Effector memory CD4-positive, alpha-beta T cell (primary cell): ENCODE data around the gene C1orf159.

Experiments used
- DNase-seq, 3 donors: peaks; one replicate each; pipeline ENCODE4 v3.0.0-alpha.2; 2020
- H3K27ac ChIP-seq: 2 replicates; pipeline ENCODE4 v1.7.0; 2013; ENCODE audit warnings: mild to moderate bottlenecking, low read length, moderate library complexity; ENCODE audit not compliant: insufficient read depth, poor library complexity, severe bottlenecking
- H3K27me3 ChIP-seq: replicated peaks from 2 replicates; pipeline ENCODE4 v1.7.0; 2013; ENCODE audit warnings: mild to moderate bottlenecking, low read length; ENCODE audit not compliant: insufficient read depth, control insufficient read depth, poor library complexity, severe bottlenecking
- H3K36me3 ChIP-seq: 2 replicates; pipeline ENCODE4 v1.7.0; 2013; ENCODE audit warnings: mild to moderate bottlenecking, low read length, moderate library complexity; ENCODE audit not compliant: control insufficient read depth, insufficient read depth
- H3K4me1 ChIP-seq: 2 replicates; pipeline ENCODE4 v1.7.0; 2013; ENCODE audit warnings: low read length, mild to moderate bottlenecking; ENCODE audit not compliant: control insufficient read depth, insufficient read depth, poor library complexity, severe bottlenecking
- H3K4me3 ChIP-seq: 2 replicates; pipeline ENCODE4 v1.7.0; 2013; ENCODE audit warnings: low read length, low read depth, mild to moderate bottlenecking; ENCODE audit not compliant: insufficient read depth, poor library complexity, severe bottlenecking
- H3K9me3 ChIP-seq: 2 replicates; pipeline ENCODE4 v1.7.0; 2013; ENCODE audit warnings: mild to moderate bottlenecking, low read length, moderate library complexity; ENCODE audit not compliant: control insufficient read depth

Gene C1orf159

GRCh38 chr1:1123581-1124507 lies 8.0 kb upstream of the C1orf159 start:
- Histone ChIP-seq H3K4me1 (peaks cover 10% of the 10 kb centered on the region), H3K27me3 (no peaks in the 10 kb centered on the region), H3K4me3 (no peak overlapping the region), H3K27ac (no peak overlapping the region), H3K9me3 (no peaks in the 10 kb centered on the region), H3K36me3 (no peaks in the 10 kb centered on the region)
- no peak for DNase-seq

DNA sequence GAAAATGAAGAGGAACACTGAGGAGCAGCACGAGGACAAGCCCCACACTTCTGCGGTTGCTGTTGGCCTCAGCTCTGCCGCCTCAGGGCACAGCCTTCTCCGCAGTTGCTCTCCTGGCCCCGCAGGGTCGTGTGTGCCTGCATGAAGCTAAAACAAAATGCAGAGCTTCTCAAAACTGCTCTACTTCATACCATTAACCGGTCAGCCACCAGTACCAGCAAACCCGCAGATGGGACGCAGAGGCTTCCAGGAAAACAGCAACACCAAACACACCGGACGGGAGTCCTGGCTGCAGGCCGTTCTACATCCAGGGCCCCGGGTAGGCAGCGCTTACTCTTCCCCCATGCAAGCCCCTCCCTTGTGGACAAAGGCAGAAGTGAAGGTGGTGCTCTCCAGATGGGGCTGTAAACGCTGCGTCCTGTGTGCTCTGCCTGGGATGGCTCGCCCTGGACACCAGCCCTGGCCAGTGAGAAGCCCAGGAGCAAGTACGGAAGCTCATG lies 7.1 kb upstream of the C1orf159 start:
- no peak overlapping the region for H3K27ac ChIP-seq
- H3K4me1 ChIP-seq = peaks cover 10% of the 10 kb centered on the region
- DNase-seq = no peak
- H3K4me3 ChIP-seq = no peak overlapping the region
- no peaks in the 10 kb centered on the region for H3K27me3 ChIP-seq
- H3K36me3 ChIP-seq = no peaks in the 10 kb centered on the region
- H3K9me3 ChIP-seq = no peaks in the 10 kb centered on the region

DNA sequence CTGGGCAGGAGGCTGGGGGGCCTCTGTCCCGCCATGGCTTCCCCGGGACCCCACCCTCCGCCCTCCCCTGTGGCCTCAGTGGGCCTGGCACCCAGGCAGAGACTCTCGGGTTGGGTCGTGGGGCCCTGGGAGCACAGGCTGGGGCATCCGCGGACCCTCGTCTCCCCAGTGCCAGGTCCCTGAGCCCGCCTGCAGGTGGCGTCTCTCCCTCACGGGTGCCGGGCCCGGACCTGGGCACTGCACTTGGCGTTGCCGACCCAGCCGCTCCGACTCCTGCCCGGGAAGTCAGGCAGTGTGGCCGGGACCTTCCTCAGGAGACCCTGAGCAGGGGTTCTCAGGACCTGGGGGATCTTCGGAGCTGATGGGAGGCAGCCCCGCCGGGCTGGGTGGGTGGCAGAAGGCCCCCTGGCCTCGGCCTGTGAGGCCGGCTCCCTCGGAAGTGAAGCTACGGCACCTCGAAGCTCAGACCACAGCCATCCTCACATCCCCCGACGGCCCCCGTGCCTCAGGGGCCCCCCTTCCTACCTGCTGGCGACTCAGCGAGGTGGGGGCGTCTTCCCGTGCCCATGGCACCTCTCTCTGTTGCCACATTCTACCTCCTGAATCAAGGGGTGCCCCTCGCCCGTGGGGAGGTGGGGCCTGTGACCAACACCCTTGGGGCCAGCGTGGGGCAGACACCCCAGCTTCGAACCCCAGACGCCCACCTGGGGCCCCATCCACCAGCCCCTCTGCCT lies 6.4 kb upstream of the C1orf159 start:
- Histone ChIP-seq H3K36me3 (no peaks in the 10 kb centered on the region), H3K4me1 (peaks cover 10% of the 10 kb centered on the region), H3K27ac (no peak overlapping the region), H3K27me3 (no peaks in the 10 kb centered on the region), H3K4me3 (peak overlapping the region; percentile 56), H3K9me3 (no peaks in the 10 kb centered on the region)
- peak; percentile 65 to 74 (median 68) for DNase-seq

- Histone ChIP-seq H3K36me3 (no peaks in the 10 kb centered on the region), H3K4me1 (peaks cover 12% of the 10 kb centered on the region), H3K4me3 (peak overlapping the region; percentile 56), H3K9me3 (no peaks in the 10 kb centered on the region), H3K27ac (no peak overlapping the region), H3K27me3 (no peaks in the 10 kb centered on the region)
- no peak for DNase-seq
These were observed 5.8 kb upstream of the C1orf159 start for GRCh38 chr1:1121611-1122077.

GRCh38 chr1:1120866-1121591 lies 5.1 kb upstream of the C1orf159 start:
- Histone ChIP-seq H3K4me3 (no peak overlapping the region), H3K36me3 (no peaks in the 10 kb centered on the region), H3K27me3 (no peaks in the 10 kb centered on the region), H3K9me3 (no peaks in the 10 kb centered on the region), H3K4me1 (peaks cover 13% of the 10 kb centered on the region), H3K27ac (no peak overlapping the region)
- DNase-seq = no peak

GRCh38 chr1:1120096-1120495 lies 4.2 kb upstream of the C1orf159 start:
- Histone ChIP-seq H3K9me3 (no peaks in the 10 kb centered on the region), H3K4me3 (no peak overlapping the region), H3K36me3 (no peaks in the 10 kb centered on the region), H3K27ac (no peak overlapping the region), H3K4me1 (peaks cover 15% of the 10 kb centered on the region), H3K27me3 (no peaks in the 10 kb centered on the region)
- no peak for DNase-seq

DNA sequence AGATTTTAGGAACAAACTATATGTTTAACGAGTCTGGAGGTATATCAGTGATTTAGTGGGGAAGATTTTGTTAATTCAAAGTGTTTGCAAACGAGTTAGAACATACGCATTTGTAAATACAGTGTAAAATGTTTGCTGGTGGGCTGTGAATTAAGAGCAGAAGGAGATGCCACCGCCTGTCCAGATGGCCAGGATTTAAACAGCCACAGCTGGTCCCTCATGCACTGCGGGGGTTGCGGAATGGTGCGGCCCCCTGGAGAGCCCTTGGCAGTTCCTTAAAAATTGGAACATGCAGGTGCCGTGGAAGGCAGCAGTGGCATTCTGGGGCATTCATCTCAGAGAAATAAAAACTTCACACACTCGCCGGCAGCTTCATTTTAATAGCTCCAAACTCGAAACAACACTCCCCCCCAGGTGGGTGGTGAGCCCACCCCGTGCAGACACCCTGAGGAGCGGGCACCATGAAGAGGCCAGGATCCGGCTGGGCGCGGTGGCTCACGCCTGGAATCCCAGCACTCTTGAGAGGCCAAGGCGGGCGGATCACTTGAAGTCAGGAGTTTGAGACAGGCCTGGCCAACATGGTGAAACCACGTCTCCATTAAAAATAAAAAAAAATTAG lies 3.5 kb upstream of the C1orf159 start:
- H3K4me1 ChIP-seq = peaks cover 18% of the 10 kb centered on the region

GRCh38 chr1:1118876-1119220 lies 3.0 kb upstream of the C1orf159 start:
- no peak for DNase-seq
- H3K27me3 ChIP-seq = no peaks in the 10 kb centered on the region

More for the DNA sequence above, 3.5 kb upstream of the C1orf159 start:
- no peaks in the 10 kb centered on the region for H3K27me3 ChIP-seq
- no peak overlapping the region for H3K4me3 ChIP-seq
- H3K27ac ChIP-seq = no peak overlapping the region
- no peaks in the 10 kb centered on the region for H3K36me3 ChIP-seq
- no peak for DNase-seq
- H3K9me3 ChIP-seq = no peaks in the 10 kb centered on the region

GRCh38 chr1:1118011-1118875 lies 2.4 kb upstream of the C1orf159 start:
- Histone ChIP-seq H3K27ac (no peak overlapping the region), H3K4me1 (peaks cover 18% of the 10 kb centered on the region), H3K4me3 (no peak overlapping the region), H3K27me3 (no peaks in the 10 kb centered on the region), H3K36me3 (no peaks in the 10 kb centered on the region), H3K9me3 (no peaks in the 10 kb centered on the region)
- DNase-seq = no peak

More at GRCh38 chr1:1118876-1119220, 3.0 kb upstream of the C1orf159 start:
- Histone ChIP-seq H3K9me3 (no peaks in the 10 kb centered on the region), H3K27ac (no peak overlapping the region), H3K36me3 (no peaks in the 10 kb centered on the region), H3K4me1 (peaks cover 18% of the 10 kb centered on the region), H3K4me3 (no peak overlapping the region)
